ENCODE measurements around the gene TSPAN9. TPM values are rescaled to one million over a fixed set of nuclear protein-coding genes. Genes with fewer than 3 reads are reported as not detected.

The TSPAN9 gene
- total RNA-seq, 4 donors from 2014 or later: 27.9 to 49.1 (median 42.0) TPM

DNA sequence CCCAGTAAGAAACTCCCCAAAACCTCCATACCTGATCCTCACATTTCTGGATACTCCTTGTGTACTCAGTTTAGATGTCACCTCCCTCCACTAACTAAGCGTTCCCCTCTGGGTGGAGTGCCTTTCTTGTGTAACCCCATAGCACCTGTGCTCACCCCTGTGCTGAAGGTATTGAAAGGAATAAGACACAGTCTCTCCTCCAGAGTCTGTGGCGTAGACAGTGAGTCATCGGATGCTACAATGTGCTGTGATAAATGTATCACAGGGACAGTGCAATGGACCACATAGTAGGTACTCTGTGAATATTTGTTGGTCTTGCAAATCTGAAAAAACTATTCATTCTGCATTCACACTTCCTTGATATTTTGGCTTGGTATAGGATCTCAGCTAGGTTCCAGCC, 30.8 kb downstream of the TSPAN9 start:
- TF ChIP-seq POLR2A (IDR thresholded peaks at IDR 0.05): no peak
- TF ChIP-seq, protein P1, sequence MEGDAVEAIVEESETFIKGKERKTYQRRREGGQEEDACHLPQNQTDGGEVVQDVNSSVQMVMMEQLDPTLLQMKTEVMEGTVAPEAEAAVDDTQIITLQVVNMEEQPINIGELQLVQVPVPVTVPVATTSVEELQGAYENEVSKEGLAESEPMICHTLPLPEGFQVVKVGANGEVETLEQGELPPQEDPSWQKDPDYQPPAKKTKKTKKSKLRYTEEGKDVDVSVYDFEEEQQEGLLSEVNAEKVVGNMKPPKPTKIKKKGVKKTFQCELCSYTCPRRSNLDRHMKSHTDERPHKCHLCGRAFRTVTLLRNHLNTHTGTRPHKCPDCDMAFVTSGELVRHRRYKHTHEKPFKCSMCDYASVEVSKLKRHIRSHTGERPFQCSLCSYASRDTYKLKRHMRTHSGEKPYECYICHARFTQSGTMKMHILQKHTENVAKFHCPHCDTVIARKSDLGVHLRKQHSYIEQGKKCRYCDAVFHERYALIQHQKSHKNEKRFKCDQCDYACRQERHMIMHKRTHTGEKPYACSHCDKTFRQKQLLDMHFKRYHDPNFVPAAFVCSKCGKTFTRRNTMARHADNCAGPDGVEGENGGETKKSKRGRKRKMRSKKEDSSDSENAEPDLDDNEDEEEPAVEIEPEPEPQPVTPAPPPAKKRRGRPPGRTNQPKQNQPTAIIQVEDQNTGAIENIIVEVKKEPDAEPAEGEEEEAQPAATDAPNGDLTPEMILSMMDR (IDR thresholded peaks at IDR 0.05): no peak
- intact Hi-C loops (cut with DNase I; ENCODE audit: low total_unique reads): no loop called here
- WGBS, 2 donors: 75 to 90% methylated on average over 3 of the region's 3 CpGs
- no peak overlapping the region for H3K4me3 ChIP-seq (ENCODE audit: low read depth, poor library complexity, severe bottlenecking)
- no peak for DNase-seq (ENCODE audit: low spot score in 2 of 2)

DNA sequence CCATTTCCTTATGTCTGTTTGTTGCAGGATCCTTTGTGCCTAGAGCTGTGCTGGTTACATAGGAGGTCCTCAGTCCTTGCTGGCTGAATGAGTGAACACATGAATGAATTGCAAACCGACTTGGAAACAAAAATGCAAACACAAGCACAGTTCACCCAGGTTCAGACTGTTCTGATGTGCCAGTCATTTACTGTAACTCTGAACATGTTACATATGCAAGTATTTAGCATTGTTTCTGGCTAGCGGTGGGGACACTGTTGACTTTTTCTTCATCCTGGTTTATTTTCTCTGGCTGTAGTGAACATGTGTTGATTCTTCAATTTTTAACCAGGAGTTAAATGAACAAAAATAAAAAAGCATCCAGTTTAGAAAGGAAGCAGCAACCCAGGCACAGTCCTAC, 33.4 kb downstream of the TSPAN9 start:
- 43 to 60% methylated on average over 2 of the region's 2 CpGs for WGBS, 2 donors
- intact Hi-C loops (cut with DNase I; ENCODE audit: low total_unique reads): no loop called here
- DNase-seq (ENCODE audit: low spot score in 2 of 2): no peak

DNA sequence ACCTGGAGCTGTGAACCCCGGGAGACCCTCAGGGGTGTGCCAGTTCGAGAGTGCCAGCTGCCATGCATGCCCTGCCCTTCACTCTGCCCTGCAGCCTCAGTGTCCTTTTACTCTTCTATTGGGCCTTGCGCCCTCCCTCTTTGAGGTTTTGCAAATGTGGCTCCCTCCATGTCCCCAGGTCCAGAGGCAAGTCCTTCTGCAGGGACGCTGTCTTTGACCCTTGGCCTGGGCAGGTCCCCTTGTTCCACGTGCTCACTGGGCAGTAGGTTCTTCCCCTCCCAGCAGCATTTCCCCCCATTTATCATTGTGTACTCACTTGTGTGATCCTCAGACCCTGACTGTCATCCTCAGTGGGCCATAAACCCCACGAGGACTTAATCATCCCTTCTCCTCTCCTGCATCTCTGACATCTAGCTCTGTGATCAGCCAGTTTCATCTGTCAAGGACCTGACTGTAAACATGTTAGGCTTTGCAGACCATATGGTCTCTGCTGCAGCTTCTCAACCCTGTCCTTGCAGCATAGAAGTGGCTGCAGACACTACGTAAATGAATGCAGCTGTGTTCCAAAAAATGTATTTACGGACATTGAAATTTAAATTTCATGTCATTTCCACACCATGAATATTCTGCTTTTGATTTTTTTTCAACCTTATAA, 36.6 kb downstream of the TSPAN9 start:
- no peak overlapping the region for H3K4me3 ChIP-seq (ENCODE audit: low read depth, poor library complexity, severe bottlenecking)
- 78 to 87% methylated on average over 8 of the region's 8 CpGs for WGBS, 2 donors
- TF ChIP-seq, protein P1 (IDR thresholded peaks at IDR 0.05): no peak
- no peak for TF ChIP-seq POLR2A (IDR thresholded peaks at IDR 0.05)
- DNase-seq (ENCODE audit: low spot score in 2 of 2): no peak
- intact Hi-C loops (cut with DNase I; ENCODE audit: low total_unique reads): no loop called here

More for the DNA sequence above, 33.4 kb downstream of the TSPAN9 start:
- no peak for TF ChIP-seq POLR2A (IDR thresholded peaks at IDR 0.05)
- TF ChIP-seq, protein P1 (IDR thresholded peaks at IDR 0.05): no peak
- H3K4me3 ChIP-seq (ENCODE audit: low read depth, poor library complexity, severe bottlenecking): no peak overlapping the region

DNA sequence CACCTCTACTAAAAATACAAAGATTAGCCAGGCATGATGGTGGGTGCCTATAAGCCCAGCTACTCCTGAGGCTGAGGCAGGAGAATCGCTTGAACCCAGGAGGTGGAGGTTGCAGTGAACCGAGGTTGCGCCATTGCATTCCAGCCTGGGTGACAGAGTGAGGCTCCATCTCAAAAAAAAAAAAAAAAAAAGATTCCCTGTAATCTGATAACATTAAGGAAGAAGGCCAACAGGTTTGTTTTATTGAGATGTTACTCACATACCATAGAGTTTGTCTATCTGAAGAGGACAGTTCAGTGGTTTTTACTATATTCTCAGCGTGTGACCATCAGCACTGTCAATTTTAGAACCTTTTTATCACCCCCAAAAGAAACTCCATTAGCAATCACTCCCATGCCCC, 37.5 kb downstream of the TSPAN9 start:
- DNase-seq (ENCODE audit: low spot score in 2 of 2): no peak
- WGBS, 2 donors: 84 to 95% methylated on average over 4 of the region's 4 CpGs
- intact Hi-C loops (cut with DNase I; ENCODE audit: low total_unique reads): no loop called here
- H3K4me3 ChIP-seq (ENCODE audit: low read depth, poor library complexity, severe bottlenecking): no peak overlapping the region
- TF ChIP-seq POLR2A (IDR thresholded peaks at IDR 0.05): no peak
- TF ChIP-seq, protein P1 (IDR thresholded peaks at IDR 0.05): no peak

DNA sequence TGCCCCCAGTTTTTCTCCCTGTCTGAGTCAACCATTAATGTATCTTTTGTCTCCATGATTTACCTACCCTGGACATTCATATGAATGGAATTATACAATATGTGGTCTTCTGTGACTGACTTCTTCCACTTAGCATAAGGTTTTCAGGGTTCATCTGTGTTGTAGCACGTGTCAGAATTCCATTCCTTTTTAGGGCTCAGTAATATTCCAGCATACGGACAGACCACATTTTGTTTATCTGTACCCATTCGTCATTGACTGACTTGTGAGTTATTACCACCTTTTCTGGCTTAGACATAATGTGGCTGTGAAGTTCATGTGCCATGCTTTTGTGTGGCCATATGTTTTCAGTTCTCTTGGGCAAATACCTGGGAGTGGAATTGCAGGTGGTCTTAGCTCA, 37.9 kb downstream of the TSPAN9 start:
- DNase-seq (ENCODE audit: low spot score in 2 of 2): no peak
- TF ChIP-seq, protein P1 (IDR thresholded peaks at IDR 0.05): no peak
- no peak for TF ChIP-seq POLR2A (IDR thresholded peaks at IDR 0.05)
- H3K4me3 ChIP-seq (ENCODE audit: low read depth, poor library complexity, severe bottlenecking): no peak overlapping the region
- WGBS, 2 donors: 95 to 96% methylated on average over 3 of the region's 3 CpGs
- intact Hi-C loops (cut with DNase I; ENCODE audit: low total_unique reads): no loop called here

All from lower leg skin (tissue), 4 donors.